HepG2 (cell line): ENCODE results near the gene CYP27A1. TPM values are rescaled to one million over a fixed set of nuclear protein-coding genes. Genes with fewer than 3 reads are reported as not detected.

Source experiments
- ATAC-seq: fragments of 200-7000 bp; cut with Tn5 transposase; 3 replicates; pipeline ENCODE4 v1.9.1; 2020; ENCODE audit warnings: mild to moderate bottlenecking, moderate library complexity
- BruUV-seq: library from RNA; stranded (reverse); fragments of 400-500 nt; replicated peaks from 2 replicates; lab custom pipeline; 2021; lab: Mats Ljungman, UMichigan
- CTCF ChIA-PET: fragments of 300-600 bp; formaldehyde crosslinking; extraction: SDS; loops from one replicate; lab custom pipeline; 2021; ENCODE audit warnings: low total read pairs, inconsistent platforms, low intra/inter-chr PET ratio; lab: Yijun Ruan, JAX
- POLR2A ChIA-PET: fragments of 350-600 bp; sonication (Branson Sonifier 250); formaldehyde crosslinking; loops from one replicate; lab custom pipeline; 2020; ENCODE audit warnings: antibody characterized with exemption, inconsistent platforms; lab: Yijun Ruan, JAX
- DNase-seq: peaks from one replicate; pipeline ENCODE4 v3.0.0-alpha.2; 2015; ENCODE audit warnings: low spot score
- FAIRE-seq: peaks from 3 replicates; lab custom pipeline; 2011; peaks lifted over from hg19 to GRCh38; lab: Jason Lieb, UNC
- H2AFZ ChIP-seq: one replicate; pipeline ENCODE4 v1.6.1; 2011; ENCODE audit warnings: low read length, inconsistent platforms
- H3K27ac ChIP-seq: fragments of 300-600 bp; 3 replicates; pipeline ENCODE4 v1.8.0; 2011; ENCODE audit warnings: mixed run types, mild to moderate bottlenecking, mixed read lengths, low read length, inconsistent platforms; ENCODE audit not compliant: insufficient read depth; ENCODE audit errors: extremely low read length
- H3K27me3 ChIP-seq, 2 experiments: fragments of 200-600 bp in 1 of 2; 2 replicates in 1 of 2; 3 replicates in 1 of 2; pipeline versions ENCODE4 v1.6.0 to v1.8.0; 2011; ENCODE audit warnings: low read length in 2 of 2, mild to moderate bottlenecking in 2 of 2, moderate library complexity in 2 of 2, inconsistent platforms in 1 of 2; ENCODE audit not compliant: insufficient read depth in 2 of 2, control insufficient read depth in 1 of 2
- H3K36me3 ChIP-seq, 2 experiments: fragments of 200-600 bp in 1 of 2; replicated peaks in 1 of 2; 2 replicates in 1 of 2; 3 replicates in 1 of 2; pipeline versions ENCODE4 v1.5.1 to v1.8.0; 2011; ENCODE audit warnings: low read length in 2 of 2, inconsistent platforms in 1 of 2; ENCODE audit not compliant: insufficient read depth in 2 of 2, control insufficient read depth in 1 of 2
- H3K4me1 ChIP-seq: 2 replicates; pipeline ENCODE4 v1.5.1; 2012; ENCODE audit warnings: low read length, inconsistent platforms; ENCODE audit not compliant: insufficient read depth
- H3K4me2 ChIP-seq: 2 replicates; pipeline ENCODE4 v1.6.0; 2011; ENCODE audit warnings: low read depth, low read length, inconsistent platforms
- H3K4me3 ChIP-seq, 3 experiments: fragments of 200-600 bp in 1 of 3; sonication (generic), shearing (Covaris generic) in 1 of 3; replicated peaks in 1 of 3; 2 replicates each; pipeline ENCODE4 v1.5.1; 2011 to 2016; ENCODE audit warnings: low read length in 3 of 3, inconsistent platforms in 2 of 3, low read depth in 2 of 3, mild to moderate bottlenecking in 2 of 3, control low read depth in 1 of 3, mixed read lengths in 1 of 3; ENCODE audit not compliant: insufficient read depth in 1 of 3
- H3K79me2 ChIP-seq: one replicate; pipeline ENCODE4 v1.6.1; 2011; ENCODE audit warnings: low read length, inconsistent platforms; ENCODE audit not compliant: insufficient read depth
- H3K9ac ChIP-seq: 2 replicates; pipeline ENCODE4 v1.6.0; 2011; ENCODE audit warnings: mild to moderate bottlenecking, low read depth, low read length, inconsistent platforms; ENCODE audit not compliant: insufficient read depth
- H3K9me3 ChIP-seq: 2 replicates; pipeline ENCODE4 v1.5.1; 2012; ENCODE audit warnings: mild to moderate bottlenecking, low read length
- H4K20me1 ChIP-seq: 2 replicates; pipeline ENCODE4 v1.6.0; 2011; ENCODE audit warnings: inconsistent platforms, mild to moderate bottlenecking, low read length, moderate library complexity; ENCODE audit not compliant: insufficient read depth
- AGO2 ChIP-seq: fragments of 200-400 bp; formaldehyde crosslinking; optimal IDR thresholded peaks from 2 replicates; pipeline ENCODE3; 2017; ENCODE audit warnings: mild to moderate bottlenecking, low read depth, low read length, moderate library complexity
- CREB1 ChIP-seq, 2 experiments: fragments of 450-650 bp in 1 of 2; IDR thresholded peaks; 2 replicates each; pipeline ENCODE4 v1.6.1; 2016 to 2017; ENCODE audit warnings: control low read depth in 1 of 2, mild to moderate bottlenecking in 1 of 2, missing compliant biosample characterization in 1 of 2, missing genetic modification characterization in 1 of 2
- HOXA9 ChIP-seq: sonication (generic); formaldehyde crosslinking; IDR thresholded peaks from 2 replicates; pipeline ENCODE4 v1.8.1; 2022; ENCODE audit warnings: missing genetic modification reagents, mild to moderate bottlenecking, moderate library complexity, borderline replicate concordance
- POLR2AphosphoS5 ChIP-seq: IDR thresholded peaks from 2 replicates; pipeline ENCODE4 v1.6.1; 2012; ENCODE audit warnings: low read depth, low read length
- SIX4 ChIP-seq: sonication (generic); formaldehyde crosslinking; IDR thresholded peaks from 2 replicates; pipeline ENCODE4 v1.4.0; 2020; ENCODE audit warnings: missing genetic modification reagents
- SRY ChIP-seq: sonication (generic); formaldehyde crosslinking; IDR thresholded peaks from 2 replicates; pipeline ENCODE4 v1.8.0; 2022; ENCODE audit warnings: mild to moderate bottlenecking, missing genetic modification reagents
- ZNF547 ChIP-seq: sonication (generic); formaldehyde crosslinking; IDR thresholded peaks from 2 replicates; pipeline ENCODE4 v1.5.1; 2020; ENCODE audit warnings: mild to moderate bottlenecking, missing genetic modification reagents
- WGBS: methylation state at CpG from one replicate; pipeline ENCODE4 v1.1.6; 2017; ENCODE audit warnings: low lambda C conversion rate; 5-methylcytosine and 5-hydroxymethylcytosine counted together
- in situ Hi-C: cut with HindIII; loops from 2 replicates; pipeline ENCODE4 v1.10.0; 2017; ENCODE audit warnings: low pct_unique_long_range_greater_than_20kb; ENCODE audit not compliant: extremely low pct_ligation_motif_present
- intact Hi-C: fragments of 100-400 bp; cut with micrococcal nuclease; formaldehyde crosslinking; loops from one replicate; pipeline ENCODE4 v1.10.0; 2022; ENCODE audit not compliant: unreplicated experiment
- polyA plus RNA-seq, 8 experiments: library from polyadenylated mRNA; depleted of rRNA in 3 of 8; stranded (reverse) in 7 of 8; unstranded in 1 of 8; fragments of >200 nt; fragmentation: Illumina TruSeq in 4 of 8; extraction: Trizol in 4 of 8; gene quantifications; 2 replicates each; pipeline versions ENCODE4 v1.2.1 to v1.2.3, GENCODE V29; 2011 to 2016; ENCODE audit warnings: low read depth in 4 of 8, missing spikeins in 1 of 8, mixed read lengths in 1 of 8; ENCODE audit not compliant: insufficient read depth in 1 of 8
- total RNA-seq, 5 experiments: library from RNA; depleted of rRNA; stranded (reverse); fragments of >200 nt; fragmentation: Illumina TruSeq; extraction: Trizol; gene quantifications; 2 replicates each; pipeline ENCODE4 v1.2.3, GENCODE V29; 2016; ENCODE audit warnings: low read depth in 1 of 5
- TF ChIP-seq, protein P1 (sequence below): sonication (generic); formaldehyde crosslinking; IDR thresholded peaks from 2 replicates; pipeline ENCODE4 v1.8.0; 2022; ENCODE audit warnings: missing genetic modification reagents, mild to moderate bottlenecking, inconsistent platforms, borderline replicate concordance
- TF ChIP-seq, protein P2 (sequence below): sonication (generic); formaldehyde crosslinking; IDR thresholded peaks from 2 replicates; pipeline ENCODE4 v1.9.0; 2021; ENCODE audit warnings: missing genetic modification reagents, mild to moderate bottlenecking, borderline replicate concordance

The CYP27A1 gene
- total and polyA plus RNA-seq, 2 of the 13 experiments (the other 11 are each of a cell fraction or from before 2014, with no cell fraction given) = 157 to 266 TPM

DNA sequence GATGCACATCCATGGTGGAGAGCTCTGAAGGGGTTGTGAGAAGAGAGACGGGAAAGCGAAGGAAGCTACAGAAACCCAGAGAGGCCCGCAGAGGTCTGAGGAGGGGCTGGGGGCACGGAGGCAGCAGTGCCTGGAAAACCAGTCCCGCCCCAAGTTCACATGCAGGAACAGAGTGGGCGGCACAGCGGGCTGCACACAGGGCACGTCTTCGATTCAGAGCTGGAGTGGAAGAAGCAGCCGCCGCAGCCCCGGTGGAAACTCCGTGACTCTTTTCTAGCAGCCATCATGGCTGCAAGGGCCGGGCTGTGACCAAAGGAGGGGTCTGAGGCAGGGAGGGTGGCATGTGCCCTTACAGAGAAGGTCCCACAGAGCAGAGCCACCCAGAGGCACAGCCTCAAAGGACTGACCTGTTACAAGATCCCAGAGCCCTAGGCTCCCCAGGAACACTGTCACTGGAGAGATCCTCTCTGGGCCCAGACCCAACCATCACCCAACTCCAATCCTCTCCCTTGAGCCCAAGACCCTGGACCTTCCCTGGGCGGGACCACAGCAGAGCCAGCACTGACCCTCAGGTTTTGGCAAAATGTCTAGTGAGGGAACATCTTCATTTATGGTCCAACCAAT lies 38.9 kb downstream of the CYP27A1 start:
- CTCF ChIA-PET = no interaction called here
- in situ Hi-C loops (no loop called here), intact Hi-C loops (no loop called here)
- POLR2A ChIA-PET = no interaction called here
- FAIRE-seq (no peak), DNase-seq (no peak), ATAC-seq (peak; percentile 19; the same call in 2 of the 3 replicates)
- BruUV-seq = no TSS peak
- Histone ChIP-seq H3K9ac (no peak overlapping the region), H3K27ac (no peak overlapping the region), H3K9me3 (no peaks in the 10 kb centered on the region), H3K4me1 (peaks cover under 1% of the 10 kb centered on the region), H3K36me3 (peaks cover 11 to 30% of the 10 kb centered on the region in 2 experiments; a peak in 4 of 5 replicates), H4K20me1 (no peaks in the 10 kb centered on the region), H3K4me2 (no peak overlapping the region), H2AFZ (no peak overlapping the region), H3K79me2 (no peaks in the 10 kb centered on the region), H3K4me3 (no peak overlapping the region), H3K27me3 (no peaks in the 10 kb centered on the region)
- TF ChIP-seq SRY (CRISPR knock-in tag) (0 out of 2 replicates have a peak, but pooled peaks have one; percentile 27), ZNF547 (CRISPR knock-in tag) (no peak), AGO2 (peak; percentile 88)
- 97% methylated on average over 15 of the region's 15 CpGs for WGBS

DNA sequence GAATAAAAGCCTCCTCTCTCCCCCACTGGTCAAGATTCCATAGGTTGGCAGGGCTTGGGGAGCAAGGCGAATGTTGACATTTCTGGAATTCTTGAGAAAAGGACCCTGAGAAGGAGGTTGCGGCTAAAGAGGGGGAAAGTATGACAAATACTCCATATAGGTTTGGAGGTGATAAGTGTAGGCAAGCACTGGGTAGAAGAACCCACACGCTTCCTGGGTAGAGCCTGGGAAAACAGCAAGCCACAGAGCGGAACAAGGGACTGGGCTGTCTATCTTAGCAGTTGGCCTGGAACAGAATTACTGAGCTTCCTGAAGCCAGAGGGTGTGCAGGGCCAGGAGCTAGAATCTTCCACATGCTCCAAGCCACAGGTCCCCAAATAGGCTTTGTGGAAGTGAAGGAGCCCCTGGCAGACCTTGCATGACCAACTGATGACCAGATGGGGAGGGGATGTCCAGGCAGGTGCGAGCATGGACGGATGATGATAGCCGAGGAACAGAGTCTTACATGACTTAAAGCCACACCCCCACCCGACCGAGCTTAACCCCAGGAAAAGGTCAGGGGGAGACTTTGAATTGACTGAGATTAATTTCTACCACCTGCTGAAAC lies 39.8 kb downstream of the CYP27A1 start:
- Histone ChIP-seq H3K4me1 (no peaks in the 10 kb centered on the region), H3K27me3 (peaks cover 0 to 3% of the 10 kb centered on the region in 2 experiments; a peak in 1 of 5 replicates), H3K4me2 (no peak overlapping the region), H4K20me1 (no peaks in the 10 kb centered on the region), H3K4me3 (no peak overlapping the region), H3K9ac (no peak overlapping the region), H3K9me3 (no peaks in the 10 kb centered on the region), H3K36me3 (peaks cover 8 to 22% of the 10 kb centered on the region in 2 experiments; a peak in 4 of 5 replicates), H3K79me2 (no peaks in the 10 kb centered on the region), H3K27ac (no peak overlapping the region), H2AFZ (no peak overlapping the region)
- FAIRE-seq (no peak), DNase-seq (no peak), ATAC-seq (no peak)
- ChIA-PET CTCF (no interaction called here), POLR2A (no interaction called here)
- in situ Hi-C loops (no loop called here), intact Hi-C loops (no loop called here)
- 89% methylated on average over 9 of the region's 9 CpGs for WGBS
- TSS peak; percentile 9 for BruUV-seq
- TF ChIP-seq POLR2AphosphoS5 (0 out of 2 replicates have a peak, but pooled peaks have one; percentile 2), HOXA9 (CRISPR knock-in tag) (no peak), SIX4 (CRISPR knock-in tag) (no peak), CREB1 (IDR thresholded peaks at IDR 0.05) (no peak), CREB1 (CRISPR knock-in tag; IDR thresholded peaks at IDR 0.05) (no peak)
- TF ChIP-seq, protein P1, sequence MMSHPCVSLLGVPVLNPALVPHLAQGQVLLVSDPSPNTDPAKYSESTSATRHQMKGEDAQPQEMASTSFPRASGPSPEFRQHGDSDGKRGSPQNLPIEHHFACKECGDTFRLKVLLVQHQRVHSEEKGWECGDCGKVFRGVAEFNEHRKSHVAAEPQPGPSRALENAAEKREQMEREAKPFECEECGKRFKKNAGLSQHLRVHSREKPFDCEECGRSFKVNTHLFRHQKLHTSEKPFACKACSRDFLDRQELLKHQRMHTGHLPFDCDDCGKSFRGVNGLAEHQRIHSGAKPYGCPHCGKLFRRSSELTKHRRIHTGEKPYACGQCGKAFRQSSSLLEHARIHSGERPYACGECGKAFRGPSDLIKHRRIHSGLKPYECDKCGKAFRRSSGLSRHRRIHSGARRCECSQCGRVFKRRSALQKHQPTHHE (CRISPR knock-in tag) = no peak
- TF ChIP-seq, protein P2, sequence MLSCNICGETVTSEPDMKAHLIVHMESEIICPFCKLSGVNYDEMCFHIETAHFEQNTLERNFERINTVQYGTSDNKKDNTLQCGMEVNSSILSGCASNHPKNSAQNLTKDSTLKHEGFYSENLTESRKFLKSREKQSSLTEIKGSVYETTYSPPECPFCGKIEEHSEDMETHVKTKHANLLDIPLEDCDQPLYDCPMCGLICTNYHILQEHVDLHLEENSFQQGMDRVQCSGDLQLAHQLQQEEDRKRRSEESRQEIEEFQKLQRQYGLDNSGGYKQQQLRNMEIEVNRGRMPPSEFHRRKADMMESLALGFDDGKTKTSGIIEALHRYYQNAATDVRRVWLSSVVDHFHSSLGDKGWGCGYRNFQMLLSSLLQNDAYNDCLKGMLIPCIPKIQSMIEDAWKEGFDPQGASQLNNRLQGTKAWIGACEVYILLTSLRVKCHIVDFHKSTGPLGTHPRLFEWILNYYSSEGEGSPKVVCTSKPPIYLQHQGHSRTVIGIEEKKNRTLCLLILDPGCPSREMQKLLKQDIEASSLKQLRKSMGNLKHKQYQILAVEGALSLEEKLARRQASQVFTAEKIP (CRISPR knock-in tag) = no peak
